Measurements from ENCODE around the gene BRF1. TPM values are rescaled to one million over a fixed set of nuclear protein-coding genes. Genes with fewer than 3 reads are reported as not detected.

BRF1 gene
- total RNA-seq, 4 donors from 2014 or later = 22.8 to 46.5 (median 30.7) TPM

- no peak for DNase-seq (ENCODE audit: low spot score)
- no peak for ATAC-seq (ENCODE audit: low FRiP score)
- no peak for TF ChIP-seq CTCF (IDR thresholded peaks at IDR 0.05)
Measured at GRCh38 chr14:105213361-105213760, 87.4 kb downstream of the BRF1 start.

GRCh38 chr14:105212541-105213300 lies 88.1 kb downstream of the BRF1 start:
- ATAC-seq (ENCODE audit: low FRiP score) = no peak
- TF ChIP-seq CTCF (IDR thresholded peaks at IDR 0.05) = no peak
- DNase-seq (ENCODE audit: low spot score) = no peak

- TF ChIP-seq CTCF (IDR thresholded peaks at IDR 0.05) = no peak
- DNase-seq (ENCODE audit: low spot score) (no peak), ATAC-seq (ENCODE audit: low FRiP score) (no peak)
Measured at GRCh38 chr14:105211758-105212089, 89.1 kb downstream of the BRF1 start.

GRCh38 chr14:105211086-105211757 lies 89.6 kb downstream of the BRF1 start:
- no peak for TF ChIP-seq CTCF (IDR thresholded peaks at IDR 0.05)
- ATAC-seq (ENCODE audit: low FRiP score) (no peak), DNase-seq (ENCODE audit: low spot score) (no peak)

GRCh38 chr14:105210266-105211025 lies 90.4 kb downstream of the BRF1 start:
- DNase-seq (ENCODE audit: low spot score) (no peak), ATAC-seq (ENCODE audit: low FRiP score) (no peak)
- no peak for TF ChIP-seq CTCF (IDR thresholded peaks at IDR 0.05)

- ATAC-seq (ENCODE audit: low FRiP score) (no peak), DNase-seq (ENCODE audit: low spot score) (no peak)
- TF ChIP-seq CTCF (IDR thresholded peaks at IDR 0.05) = no peak
Measured at GRCh38 chr14:105209646-105210045, 91.2 kb downstream of the BRF1 start.
